GM12878 (cell line): ENCODE results near the gene RAB6B. TPM values are rescaled to one million over a fixed set of nuclear protein-coding genes. Genes with fewer than 3 reads are reported as not detected.

Experiments used
- CBFB ChIP-seq: IDR thresholded peaks from 2 replicates; pipeline ENCODE4 v1.6.1; 2016; ENCODE audit warnings: antibody characterized with exemption, low read depth
- CHD4 ChIP-seq: fragments of 200-600 bp; sonication (generic); IDR thresholded peaks from 2 replicates; pipeline ENCODE4 v1.6.1; 2016; ENCODE audit warnings: mild to moderate bottlenecking
- CREB1 ChIP-seq: IDR thresholded peaks from 2 replicates; pipeline ENCODE4 v1.6.1; 2012; ENCODE audit warnings: low read depth, mild to moderate bottlenecking, inconsistent platforms
- DPF2 ChIP-seq: fragments of 450-650 bp; IDR thresholded peaks from 2 replicates; pipeline ENCODE4 v1.6.1; 2017; ENCODE audit warnings: mild to moderate bottlenecking
- EGR1 ChIP-seq, 2 experiments: IDR thresholded peaks; 1 replicate in 1 of 2; 2 replicates in 1 of 2; pipeline ENCODE4 v1.6.1; 2011 to 2012; ENCODE audit warnings: low read depth in 2 of 2, low read length in 2 of 2, borderline replicate concordance in 1 of 2, mild to moderate bottlenecking in 1 of 2, moderate library complexity in 1 of 2
- GABPA ChIP-seq: IDR thresholded peaks from 2 replicates; pipeline ENCODE4 v1.6.1; 2014; ENCODE audit warnings: antibody characterized with exemption, low read depth, mild to moderate bottlenecking, inconsistent platforms
- MEF2A ChIP-seq: IDR thresholded peaks from 2 replicates; pipeline ENCODE4 v1.6.1; 2011; ENCODE audit warnings: low read depth, mild to moderate bottlenecking, low read length, moderate library complexity; ENCODE audit not compliant: insufficient read depth
- MTA2 ChIP-seq: fragments of 450-650 bp; IDR thresholded peaks from 2 replicates; pipeline ENCODE4 v1.6.1; 2016; ENCODE audit warnings: low read depth, mild to moderate bottlenecking, moderate library complexity
- NBN ChIP-seq: fragments of 450-650 bp; IDR thresholded peaks from 2 replicates; pipeline ENCODE4 v1.6.1; 2016
- NFYA ChIP-seq: IDR thresholded peaks from 2 replicates; pipeline ENCODE4 v1.6.1; 2011; ENCODE audit warnings: low read depth, mild to moderate bottlenecking, low read length, improper control_type of control experiment, borderline replicate concordance
- NR2C1 ChIP-seq: fragments of 450-650 bp; IDR thresholded peaks from 2 replicates; pipeline ENCODE4 v1.6.1; 2017; ENCODE audit warnings: antibody characterized with exemption, mild to moderate bottlenecking, moderate library complexity
- RAD21 ChIP-seq: IDR thresholded peaks from 2 replicates; pipeline ENCODE4 v1.6.1; 2011; ENCODE audit warnings: mild to moderate bottlenecking, low read depth, low read length, moderate library complexity; ENCODE audit not compliant: insufficient read depth
- RUNX3 ChIP-seq: IDR thresholded peaks from 2 replicates; pipeline ENCODE4 v1.6.1; 2012; ENCODE audit warnings: low read length, inconsistent platforms
- SMAD1 ChIP-seq: fragments of 450-650 bp; IDR thresholded peaks from 2 replicates; pipeline ENCODE4 v1.6.1; 2018; ENCODE audit warnings: mild to moderate bottlenecking, low read depth; ENCODE audit not compliant: partially characterized antibody
- SMC3 ChIP-seq: IDR thresholded peaks from 2 replicates; pipeline ENCODE4 v1.6.1; 2011; ENCODE audit warnings: low read length, improper control_type of control experiment, borderline replicate concordance
- SREBF1 ChIP-seq: IDR thresholded peaks from 2 replicates; pipeline ENCODE4 v1.6.1; 2012; ENCODE audit warnings: mild to moderate bottlenecking, low read length
- SREBF2 ChIP-seq: IDR thresholded peaks from 2 replicates; pipeline ENCODE4 v1.6.1; 2012; ENCODE audit warnings: mild to moderate bottlenecking, low read length
- SUZ12 ChIP-seq: fragments of 200-600 bp; sonication (generic); IDR thresholded peaks from one replicate; pipeline ENCODE4 v1.6.1; 2018; ENCODE audit warnings: antibody characterized with exemption, mild to moderate bottlenecking; ENCODE audit not compliant: unreplicated experiment
- TARDBP ChIP-seq: IDR thresholded peaks from 2 replicates; pipeline ENCODE4 v1.6.1; 2016; ENCODE audit warnings: borderline replicate concordance
- USF2 ChIP-seq: IDR thresholded peaks from 2 replicates; pipeline ENCODE4 v1.6.1; 2011; ENCODE audit warnings: low read depth, low read length, improper control_type of control experiment, borderline replicate concordance
- ZBTB4 ChIP-seq: fragments of 450-650 bp; formaldehyde crosslinking; IDR thresholded peaks from 2 replicates; pipeline ENCODE4 v1.4.0; 2022; ENCODE audit warnings: mild to moderate bottlenecking, moderate library complexity
- polyA plus RNA-seq, 11 experiments: library from polyadenylated mRNA; depleted of rRNA in 4 of 11; unstranded in 6 of 11; stranded (reverse) in 5 of 11; fragments of >200 nt; fragmentation: Nextera tagmentation in 4 of 11; fragmentation: Illumina TruSeq in 1 of 11; extraction: Ambion mirVana in 4 of 11; extraction: Trizol in 1 of 11; gene quantifications; 1 replicate in 1 of 11; 2 replicates in 10 of 11; pipeline versions ENCODE4 v1.2.1 to v1.2.3, GENCODE V29; 2011 to 2016; ENCODE audit warnings: inconsistent platforms in 2 of 11, missing spikeins in 2 of 11, low read depth in 1 of 11
- total RNA-seq, 4 experiments: library from RNA; depleted of rRNA in 3 of 4; stranded (reverse); fragments of >200 nt in 3 of 4; fragmentation: Illumina TruSeq in 1 of 4; extraction: Trizol in 1 of 4; gene quantifications; 2 replicates each; pipeline versions ENCODE4 v1.2.1 to v1.2.3, GENCODE V29; 2013 to 2021
- TF ChIP-seq, protein P1 (sequence below): fragments of 450-650 bp; IDR thresholded peaks from 2 replicates; pipeline ENCODE4 v1.6.1; 2018; ENCODE audit warnings: borderline replicate concordance, mild to moderate bottlenecking; ENCODE audit not compliant: partially characterized antibody
- TF ChIP-seq, protein P2 (sequence below): IDR thresholded peaks from 2 replicates; pipeline ENCODE4 v1.6.1; 2011; ENCODE audit warnings: low read depth, mild to moderate bottlenecking, low read length, moderate library complexity, borderline replicate concordance; ENCODE audit errors: extremely low read depth
- TF ChIP-seq, protein P3 (sequence below): fragments of 450-650 bp; IDR thresholded peaks from 2 replicates; pipeline ENCODE4 v1.6.1; 2014; ENCODE audit warnings: mild to moderate bottlenecking

RAB6B gene
- total and polyA plus RNA-seq, 10 of the 15 experiments (the other 5 are each of a cell fraction or from before 2014, with no cell fraction given) = 0.01 to 0.16 (median 0.04) TPM; not detected in 5

DNA sequence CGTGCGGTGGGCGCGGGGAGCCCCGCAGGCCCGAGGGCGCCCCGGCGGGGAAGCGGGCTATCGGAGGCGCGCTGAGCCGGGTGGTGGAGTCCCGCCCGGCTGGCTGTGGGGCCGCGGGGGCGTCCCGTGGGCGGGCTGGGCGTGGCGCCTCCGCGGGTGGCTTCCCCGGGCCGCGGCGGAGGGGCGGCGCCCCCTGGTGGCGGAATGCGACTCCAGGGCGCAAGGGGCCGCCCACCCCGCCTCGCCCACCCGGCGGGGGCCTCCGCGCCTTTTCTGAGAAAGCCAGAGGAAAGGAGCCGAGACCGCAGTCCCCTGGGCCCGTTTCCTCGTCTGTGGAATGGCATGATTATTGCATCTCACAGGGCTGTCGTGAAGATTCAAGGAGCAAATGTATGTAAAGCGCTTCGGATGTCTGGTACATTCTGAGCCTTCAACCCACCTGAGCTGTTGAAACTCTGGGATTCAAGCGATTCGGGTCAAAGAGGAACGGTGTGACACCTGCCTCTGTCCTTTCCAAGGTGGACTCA, 31.9 kb upstream of the RAB6B start (continued):
- TF ChIP-seq NFYA = no peak
- no peak for TF ChIP-seq SUZ12
- TF ChIP-seq CHD4 = no peak
- TF ChIP-seq, protein P1, sequence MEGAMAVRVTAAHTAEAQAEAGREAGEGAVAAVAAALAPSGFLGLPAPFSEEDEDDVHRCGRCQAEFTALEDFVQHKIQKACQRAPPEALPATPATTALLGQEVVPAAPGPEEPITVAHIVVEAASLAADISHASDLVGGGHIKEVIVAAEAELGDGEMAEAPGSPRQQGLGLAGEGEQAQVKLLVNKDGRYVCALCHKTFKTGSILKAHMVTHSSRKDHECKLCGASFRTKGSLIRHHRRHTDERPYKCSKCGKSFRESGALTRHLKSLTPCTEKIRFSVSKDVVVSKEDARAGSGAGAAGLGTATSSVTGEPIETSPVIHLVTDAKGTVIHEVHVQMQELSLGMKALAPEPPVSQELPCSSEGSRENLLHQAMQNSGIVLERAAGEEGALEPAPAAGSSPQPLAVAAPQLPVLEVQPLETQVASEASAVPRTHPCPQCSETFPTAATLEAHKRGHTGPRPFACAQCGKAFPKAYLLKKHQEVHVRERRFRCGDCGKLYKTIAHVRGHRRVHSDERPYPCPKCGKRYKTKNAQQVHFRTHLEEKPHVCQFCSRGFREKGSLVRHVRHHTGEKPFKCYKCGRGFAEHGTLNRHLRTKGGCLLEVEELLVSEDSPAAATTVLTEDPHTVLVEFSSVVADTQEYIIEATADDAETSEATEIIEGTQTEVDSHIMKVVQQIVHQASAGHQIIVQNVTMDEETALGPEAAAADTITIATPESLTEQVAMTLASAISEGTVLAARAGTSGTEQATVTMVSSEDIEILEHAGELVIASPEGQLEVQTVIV = no peak
- TF ChIP-seq, protein P2, sequence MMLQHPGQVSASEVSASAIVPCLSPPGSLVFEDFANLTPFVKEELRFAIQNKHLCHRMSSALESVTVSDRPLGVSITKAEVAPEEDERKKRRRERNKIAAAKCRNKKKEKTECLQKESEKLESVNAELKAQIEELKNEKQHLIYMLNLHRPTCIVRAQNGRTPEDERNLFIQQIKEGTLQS = no peak
- no peak for TF ChIP-seq NR2C1
- no peak for TF ChIP-seq MEF2A
- TF ChIP-seq, protein P3, sequence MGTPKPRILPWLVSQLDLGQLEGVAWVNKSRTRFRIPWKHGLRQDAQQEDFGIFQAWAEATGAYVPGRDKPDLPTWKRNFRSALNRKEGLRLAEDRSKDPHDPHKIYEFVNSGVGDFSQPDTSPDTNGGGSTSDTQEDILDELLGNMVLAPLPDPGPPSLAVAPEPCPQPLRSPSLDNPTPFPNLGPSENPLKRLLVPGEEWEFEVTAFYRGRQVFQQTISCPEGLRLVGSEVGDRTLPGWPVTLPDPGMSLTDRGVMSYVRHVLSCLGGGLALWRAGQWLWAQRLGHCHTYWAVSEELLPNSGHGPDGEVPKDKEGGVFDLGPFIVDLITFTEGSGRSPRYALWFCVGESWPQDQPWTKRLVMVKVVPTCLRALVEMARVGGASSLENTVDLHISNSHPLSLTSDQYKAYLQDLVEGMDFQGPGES = no peak
- TF ChIP-seq NBN = no peak
- no peak for TF ChIP-seq TARDBP
- no peak for TF ChIP-seq GABPA
- TF ChIP-seq CBFB = no peak
- TF ChIP-seq ZBTB4 (CRISPR knock-in tag) = no peak
- TF ChIP-seq MTA2 = no peak
- no peak for TF ChIP-seq USF2
- peak; percentile 50 for TF ChIP-seq SMC3
- no peak for TF ChIP-seq CREB1
- peak; percentile 57 for TF ChIP-seq RAD21
- peak; percentile 78 to 100 for TF ChIP-seq EGR1 (IDR thresholded peaks at IDR 0.05; ENCODE audit: borderline replicate concordance in 1 of 2, low read depth in 2 of 2, low read length in 2 of 2)
- TF ChIP-seq DPF2 = peak; percentile 67
- TF ChIP-seq SREBF2 = no peak
- TF ChIP-seq SREBF1 = no peak
- no peak for TF ChIP-seq SMAD1
- TF ChIP-seq RUNX3 = no peak
